ENCODE data around the gene CFAP46. TPM values are rescaled to one million over a fixed set of nuclear protein-coding genes. Genes with fewer than 3 reads are reported as not detected.

The CFAP46 gene
- total and polyA plus RNA-seq, 2 of the 4 experiments (the other 2 are of a cell fraction) = 1.3 to 1.8 TPM

DNA sequence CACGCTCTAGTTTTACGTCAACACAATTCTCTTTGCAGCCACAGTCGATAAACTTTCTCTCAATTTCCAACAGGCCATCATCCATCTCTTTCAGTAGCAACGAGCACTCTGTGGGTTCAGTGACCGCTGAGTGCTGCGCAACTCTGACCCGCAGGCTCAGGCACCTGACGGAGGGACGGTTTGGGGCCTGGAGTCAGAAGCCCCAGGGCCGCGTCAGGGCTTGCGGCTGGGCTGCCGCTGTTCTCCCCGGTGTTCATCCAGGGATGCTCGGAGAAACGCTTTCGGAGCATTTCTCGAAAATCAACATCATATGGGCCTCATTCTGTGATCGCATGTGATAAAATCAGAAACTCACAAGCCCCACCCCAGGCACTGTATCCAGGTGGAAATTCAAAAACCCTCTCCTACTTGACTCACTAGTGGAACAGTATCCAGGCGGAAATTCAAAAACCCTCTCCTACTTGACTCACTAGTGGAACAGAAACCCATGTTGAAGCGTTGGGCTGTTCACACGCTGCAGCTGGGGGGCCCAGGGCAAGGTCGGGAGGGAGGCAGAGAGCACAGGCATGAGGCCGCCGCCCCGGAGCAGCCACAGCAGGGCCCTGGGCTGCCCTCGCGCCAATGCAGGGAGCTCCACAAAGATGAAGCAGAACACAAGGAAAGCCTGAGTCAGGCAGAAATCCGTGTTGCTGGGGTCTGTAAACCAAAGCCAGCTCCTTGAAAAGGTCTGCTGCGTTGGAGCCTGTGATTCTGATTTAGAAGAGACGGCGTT, 83.1 kb downstream of the CFAP46 start:
- no peaks in the 10 kb centered on the region for H3K79me1 ChIP-seq (ENCODE audit: low read depth in 1 of 2, low read length in 2 of 2)
- 78% methylated on average over 15 of the region's 32 CpGs; no CpG with 5 or more reads in 1 of the 2 experiments for WGBS, 2 experiments (ENCODE audit: extremely low coverage in 2 of 2, insufficient read length in 1 of 2)
- no peak overlapping the region for H2BK5ac ChIP-seq (ENCODE audit: low read depth, low read length, poor library complexity, severe bottlenecking)
- no peak overlapping the region for H4K91ac ChIP-seq (ENCODE audit: insufficient read depth, low read depth, low read length)
- H2AK9ac ChIP-seq (replicated peaks; ENCODE audit: low read depth, low read length, poor library complexity) = no peak overlapping the region
- no peaks in the 10 kb centered on the region for H3K4me1 ChIP-seq (ENCODE audit: control insufficient read depth, insufficient read depth, low read length)
- H3K27ac ChIP-seq (ENCODE audit: insufficient read depth, low read length) = no peak overlapping the region
- no peak overlapping the region for H2BK120ac ChIP-seq (ENCODE audit: low read depth, low read length)
- no peak overlapping the region for H4K8ac ChIP-seq (ENCODE audit: low read depth in 2 of 2, low read length in 2 of 2)
- H2BK15ac ChIP-seq (ENCODE audit: low read depth, low read length) = no peak overlapping the region
- H4K20me1 ChIP-seq (ENCODE audit: insufficient read depth, low read length) = no peaks in the 10 kb centered on the region
- no peak overlapping the region for H4K5ac ChIP-seq (ENCODE audit: low read depth, low read length)
- intact Hi-C loops (cut with micrococcal nuclease) (no loop called here), in situ Hi-C loops (cut with MboI; ENCODE audit: low sequenced_read_pairs) (no loop called here), dilution Hi-C loops (cut with HindIII; ENCODE audit: low sequenced_read_pairs, unreplicated experiment) (no loop called here)
- no peak overlapping the region for H3K4ac ChIP-seq (ENCODE audit: low read depth, low read length)
- no peak overlapping the region for H3K23ac ChIP-seq (ENCODE audit: low read depth, low read length)
- ChIA-PET POLR2A (ENCODE audit: unreplicated experiment) (no interaction called here), CTCF (no interaction called here)
- no peaks in the 10 kb centered on the region for H3K9me1 ChIP-seq (ENCODE audit: insufficient read depth, low read length)
- no peak overlapping the region for H3K4me3 ChIP-seq (ENCODE audit: insufficient read depth, low read depth, low read length)
- no peak for DNase-seq
- H3K4me2 ChIP-seq (ENCODE audit: low read depth, low read length) = no peak overlapping the region
- H3K9ac ChIP-seq (ENCODE audit: low read depth, low read length) = no peak overlapping the region
- peaks cover 4% of the 10 kb centered on the region; the same call in 1 of the 2 replicates for H3K9me3 ChIP-seq (ENCODE audit: control insufficient read depth, insufficient read depth, low read length)
- TF ChIP-seq MAFK (IDR thresholded peaks at IDR 0.05; ENCODE audit: low read depth, low read length) (no peak), NFE2L2 (IDR thresholded peaks at IDR 0.05; ENCODE audit: low read depth, low read length) (no peak), FOS (IDR thresholded peaks at IDR 0.05; ENCODE audit: low read depth, low read length) (no peak), BHLHE40 (IDR thresholded peaks at IDR 0.05; ENCODE audit: low read depth, low read length) (no peak), POLR2A (IDR thresholded peaks at IDR 0.05; ENCODE audit: low read depth, low read length) (no peak), MXI1 (IDR thresholded peaks at IDR 0.05; ENCODE audit: borderline replicate concordance, low read depth, low read length) (no peak), RFX5 (IDR thresholded peaks at IDR 0.05; ENCODE audit: low read depth, low read length) (no peak)
- no peak overlapping the region for H2AK5ac ChIP-seq (ENCODE audit: low read depth, low read length)
- H3K27me3 ChIP-seq (ENCODE audit: control insufficient read depth, insufficient read depth, low read length) = peaks cover 14% of the 10 kb centered on the region
- no peak overlapping the region for H2AFZ ChIP-seq (replicated peaks; ENCODE audit: low read length, poor library complexity)
- H3K14ac ChIP-seq (replicated peaks; ENCODE audit: low read depth, low read length) = no peak overlapping the region
- H3K36me3 ChIP-seq (ENCODE audit: control insufficient read depth, insufficient read depth, low read length) = no peaks in the 10 kb centered on the region
- H2BK20ac ChIP-seq (ENCODE audit: low read depth, low read length) = no peak overlapping the region
- no peak overlapping the region for H3K18ac ChIP-seq (ENCODE audit: low read depth, low read length)
- H3K56ac ChIP-seq (ENCODE audit: extremely low read depth, insufficient read depth, low read length) = no peak overlapping the region
- ATAC-seq (ENCODE audit: low read depth) = no peak
- BruUV-seq (replicated peaks) = no TSS peak
